Measurements from ENCODE around the gene ZBTB7C.

- TF ChIP-seq EZH2phosphoT487 (IDR thresholded peaks at IDR 0.05; ENCODE audit: borderline replicate concordance, low read depth), result no peak
- TF ChIP-seq JUND (IDR thresholded peaks at IDR 0.05), result no peak
These were observed 50.3 kb downstream of the ZBTB7C start for GRCh38 chr18:48358868-48359267.

Data from SK-N-SH (cell line).